Ecto neural progenitor cell (in vitro differentiated cells): ENCODE data around the gene POU1F1.
"Not testable (repeated sequence)": the region's sequence is repeated elsewhere in the genome, so short reads cannot be mapped to it uniquely, and the experiment has no call there.

Experiments
- DNase-seq: peaks from one replicate; pipeline ENCODE4 v3.0.0-alpha.2; 2018; ENCODE audit warnings: low spot score

POU1F1 gene

DNA sequence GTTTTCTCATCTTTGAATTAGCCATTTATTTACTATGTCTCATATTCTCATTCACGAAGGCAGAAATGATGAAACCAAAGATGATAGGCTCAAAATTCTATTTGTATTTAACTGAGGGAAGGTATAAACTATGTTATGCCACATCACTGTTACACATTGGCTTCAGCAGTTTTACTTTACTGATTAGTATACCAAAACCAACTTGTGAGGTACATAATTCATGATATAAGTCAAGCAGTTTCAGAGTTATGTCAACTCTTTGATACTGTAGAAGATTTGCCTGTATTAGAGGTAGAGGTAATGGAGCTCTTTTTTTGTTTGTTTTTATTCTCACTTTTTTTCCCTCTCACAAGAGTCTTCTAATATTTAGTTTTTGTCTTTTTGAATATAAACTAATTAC is 26.4 kb downstream of the POU1F1 start:
- DNase-seq: no peak

DNA sequence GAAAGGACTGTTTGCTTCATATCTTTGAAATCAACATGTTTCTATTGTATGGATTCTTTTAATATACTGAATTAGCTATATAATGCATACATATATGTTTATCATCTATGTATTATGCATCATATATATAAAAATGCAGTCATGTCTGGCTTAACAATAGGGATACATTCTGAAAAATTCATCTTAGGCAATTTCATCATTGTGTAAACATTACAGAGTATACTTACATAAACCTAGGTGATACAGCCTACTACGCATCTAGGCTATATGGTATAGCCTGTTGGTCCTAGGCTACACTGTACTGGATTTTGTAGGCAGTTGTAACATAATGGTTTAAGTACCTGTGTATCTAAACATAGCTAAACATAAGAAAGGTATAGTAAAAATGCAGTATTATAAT is 27.6 kb downstream of the POU1F1 start:
- no peak for DNase-seq

GRCh38 chr3:87248231-87248630 is 28.2 kb downstream of the POU1F1 start:
- DNase-seq: not testable (repeated sequence)

GRCh38 chr3:87247430-87247773 is 29.0 kb downstream of the POU1F1 start:
- DNase-seq: no peak

GRCh38 chr3:87246662-87247429 is 29.5 kb downstream of the POU1F1 start:
- DNase-seq: no peak

- DNase-seq: no peak
Measured at GRCh38 chr3:87236093-87236492, 40.3 kb downstream of the POU1F1 start.

GRCh38 chr3:87233805-87234204 is 42.6 kb downstream of the POU1F1 start:
- DNase-seq: no peak

DNA sequence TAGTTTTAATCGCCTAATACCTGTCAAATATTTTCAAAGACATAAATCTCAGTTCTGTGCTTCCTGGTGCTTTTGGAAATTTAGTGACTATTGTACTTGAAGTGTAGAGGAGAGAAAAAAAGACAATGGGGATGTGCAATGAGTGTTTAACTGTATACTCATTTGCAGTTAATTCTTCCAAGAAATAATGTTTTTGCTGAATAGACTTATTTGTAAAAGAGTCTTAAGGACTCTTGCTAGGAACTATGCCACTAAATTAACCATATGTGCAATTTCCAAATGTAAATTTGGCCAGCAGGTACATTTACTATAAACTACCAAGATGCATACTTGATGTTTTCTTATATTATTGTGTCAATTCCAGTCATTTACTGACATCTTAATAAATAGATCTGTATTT is 47.3 kb downstream of the POU1F1 start:
- no peak for DNase-seq

DNA sequence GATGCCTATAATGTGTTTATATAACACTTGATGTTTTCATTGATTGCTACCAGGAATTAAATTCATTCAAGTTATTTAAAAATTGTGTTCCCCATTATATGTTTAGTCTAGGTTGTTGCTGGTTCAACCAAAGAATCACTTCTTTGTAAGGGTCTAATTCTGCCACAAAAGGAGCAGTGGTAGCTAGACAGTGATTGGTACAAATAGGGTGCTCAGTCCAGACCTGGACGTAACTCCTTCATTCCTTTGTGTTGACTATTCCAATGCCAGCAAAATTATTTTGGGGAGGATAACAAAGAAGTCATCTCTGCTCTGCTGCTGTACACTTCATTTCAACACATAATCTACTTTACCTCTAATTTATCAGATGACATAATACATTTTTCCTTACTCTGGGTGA is 48.1 kb downstream of the POU1F1 start:
- DNase-seq: no peak

DNA sequence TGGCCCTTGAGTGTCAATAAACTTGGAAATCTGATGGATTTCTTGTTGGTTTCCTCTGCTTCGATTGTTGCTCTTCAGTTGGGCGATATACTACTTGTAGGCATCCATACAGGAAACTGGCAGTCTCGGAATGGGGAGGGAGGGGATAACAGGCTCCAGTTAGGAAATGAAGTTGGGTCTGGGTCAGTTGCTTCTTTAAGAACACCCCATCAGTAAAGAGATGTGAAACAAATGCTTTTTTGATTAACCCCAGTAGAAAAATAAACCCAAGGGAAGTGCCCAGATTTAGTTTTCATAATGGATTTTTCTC is 48.6 kb downstream of the POU1F1 start:
- DNase-seq: no peak

- DNase-seq: peak; percentile 94
Measured at GRCh38 chr3:87227104-87227834, 49.1 kb downstream of the POU1F1 start, which contains the start of gene CHMP2B. Gene CHMP2B, plus strand, starts transcription at chr3:87227309. Its CDS starts 214 bp downstream, at chr3:87227523.

DNA sequence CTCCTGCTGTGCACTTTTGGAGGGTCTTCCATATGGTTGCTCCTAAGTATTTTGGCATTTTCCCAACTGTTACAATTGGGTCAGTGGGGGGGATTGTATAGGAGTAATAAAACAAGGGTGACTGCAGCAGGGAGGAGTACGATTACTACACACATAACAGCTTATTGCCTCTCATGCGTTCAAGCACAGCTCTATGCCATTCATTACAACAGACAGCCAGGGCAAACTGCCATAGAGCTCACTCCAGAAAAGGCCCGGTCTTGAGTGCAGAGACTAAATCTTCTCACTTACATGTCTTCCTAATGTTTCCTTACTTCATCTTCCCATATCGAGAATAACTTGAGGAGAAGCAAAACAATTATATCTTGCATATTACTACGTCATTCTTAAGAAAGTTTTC is 50.7 kb downstream of the POU1F1 start:
- no peak for DNase-seq

DNA sequence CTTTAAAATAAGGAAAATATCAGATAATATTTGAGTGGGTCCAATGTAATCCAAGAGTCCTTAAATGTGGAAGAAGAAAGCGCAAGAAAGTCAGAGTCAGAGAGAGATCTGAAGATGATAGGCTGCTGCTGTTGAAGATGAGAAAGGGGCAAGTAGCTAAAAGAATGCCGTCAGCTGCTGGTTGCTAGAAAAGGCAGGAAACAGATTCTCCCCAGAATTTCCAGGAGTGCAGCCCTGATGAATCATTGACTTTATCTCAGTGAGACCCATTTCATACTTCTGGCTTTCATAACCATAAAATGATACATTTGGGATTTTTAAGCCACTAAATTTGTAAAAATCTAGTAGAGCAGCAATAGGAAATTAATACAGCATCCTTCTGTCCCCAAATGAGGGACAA is 56.8 kb downstream of the POU1F1 start:
- no peak for DNase-seq

DNA sequence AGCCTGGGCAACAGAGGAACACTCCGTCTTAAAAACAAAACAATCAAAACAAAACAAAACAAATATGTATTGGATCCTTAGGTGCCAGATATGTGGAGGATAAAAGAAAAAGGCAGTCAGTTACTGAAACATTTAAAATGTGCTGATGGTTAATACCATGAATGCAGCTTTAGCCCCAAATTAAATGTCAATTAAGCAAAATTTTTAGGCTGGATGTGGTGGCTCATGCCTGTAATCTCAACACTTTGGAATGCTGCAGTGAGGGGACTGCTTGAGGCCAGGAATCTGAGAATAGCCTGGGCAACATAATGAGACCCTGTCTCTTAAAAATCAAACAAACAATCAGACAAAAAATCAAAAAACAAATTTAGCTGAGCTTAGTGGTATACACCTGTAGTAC is 57.8 kb downstream of the POU1F1 start:
- DNase-seq: no peak
